ENCODE results near the gene BATF.

GRCh38 chr14:75487155-75487671, 35.1 kb upstream of the BATF start:
- TF ChIP-seq, protein P1, sequence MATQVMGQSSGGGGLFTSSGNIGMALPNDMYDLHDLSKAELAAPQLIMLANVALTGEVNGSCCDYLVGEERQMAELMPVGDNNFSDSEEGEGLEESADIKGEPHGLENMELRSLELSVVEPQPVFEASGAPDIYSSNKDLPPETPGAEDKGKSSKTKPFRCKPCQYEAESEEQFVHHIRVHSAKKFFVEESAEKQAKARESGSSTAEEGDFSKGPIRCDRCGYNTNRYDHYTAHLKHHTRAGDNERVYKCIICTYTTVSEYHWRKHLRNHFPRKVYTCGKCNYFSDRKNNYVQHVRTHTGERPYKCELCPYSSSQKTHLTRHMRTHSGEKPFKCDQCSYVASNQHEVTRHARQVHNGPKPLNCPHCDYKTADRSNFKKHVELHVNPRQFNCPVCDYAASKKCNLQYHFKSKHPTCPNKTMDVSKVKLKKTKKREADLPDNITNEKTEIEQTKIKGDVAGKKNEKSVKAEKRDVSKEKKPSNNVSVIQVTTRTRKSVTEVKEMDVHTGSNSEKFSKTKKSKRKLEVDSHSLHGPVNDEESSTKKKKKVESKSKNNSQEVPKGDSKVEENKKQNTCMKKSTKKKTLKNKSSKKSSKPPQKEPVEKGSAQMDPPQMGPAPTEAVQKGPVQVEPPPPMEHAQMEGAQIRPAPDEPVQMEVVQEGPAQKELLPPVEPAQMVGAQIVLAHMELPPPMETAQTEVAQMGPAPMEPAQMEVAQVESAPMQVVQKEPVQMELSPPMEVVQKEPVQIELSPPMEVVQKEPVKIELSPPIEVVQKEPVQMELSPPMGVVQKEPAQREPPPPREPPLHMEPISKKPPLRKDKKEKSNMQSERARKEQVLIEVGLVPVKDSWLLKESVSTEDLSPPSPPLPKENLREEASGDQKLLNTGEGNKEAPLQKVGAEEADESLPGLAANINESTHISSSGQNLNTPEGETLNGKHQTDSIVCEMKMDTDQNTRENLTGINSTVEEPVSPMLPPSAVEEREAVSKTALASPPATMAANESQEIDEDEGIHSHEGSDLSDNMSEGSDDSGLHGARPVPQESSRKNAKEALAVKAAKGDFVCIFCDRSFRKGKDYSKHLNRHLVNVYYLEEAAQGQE (IDR thresholded peaks at IDR 0.05; ENCODE audit: insufficient read depth in 1 of 2, low read depth in 2 of 2, low read length in 2 of 2), result no peak
- TF ChIP-seq POLR2AphosphoS5 (IDR thresholded peaks at IDR 0.05; ENCODE audit: low read depth, low read length), result no peak

Data from PFSK-1 (cell line).